Sigmoid colon (tissue), 7 donors: ENCODE data around the gene DPF3. TPM values are rescaled to one million over a fixed set of nuclear protein-coding genes. Genes with fewer than 3 reads are reported as not detected.

Experiments used
- DNase-seq: peaks from one replicate; pipeline ENCODE4 v3.0.0-alpha.2; 2019
- H3K27ac ChIP-seq, 4 donors: fragments of 200-600 bp; sonication (generic); one replicate each; pipeline ENCODE4 v1.5.1; 2016 to 2019; ENCODE audit warnings: mild to moderate bottlenecking in 1 of 4
- H3K27me3 ChIP-seq, 3 donors: fragments of 200-600 bp; sonication (generic); one replicate each; pipeline ENCODE4 v1.5.1; 2019; ENCODE audit warnings: mild to moderate bottlenecking in 1 of 3
- H3K36me3 ChIP-seq, 4 donors: fragments of 200-600 bp; sonication (generic); one replicate each; pipeline ENCODE4 v1.5.1; 2016 to 2019
- H3K4me1 ChIP-seq, 4 donors: fragments of 200-600 bp; sonication (generic); one replicate each; pipeline ENCODE4 v1.5.1; 2017 to 2019
- H3K4me3 ChIP-seq, 4 donors: fragments of 200-600 bp; sonication (generic); one replicate each; pipeline ENCODE4 v1.5.1; 2017 to 2019; ENCODE audit warnings: mild to moderate bottlenecking in 2 of 4, moderate library complexity in 1 of 4
- H3K9me3 ChIP-seq, 4 donors: fragments of 200-600 bp in 3 of 4; sonication (generic) in 3 of 4; one replicate each; pipeline versions ENCODE4 v1.5.1 to v1.6.1; 2013 to 2019
- EP300 ChIP-seq, 4 donors: sonication (generic); formaldehyde crosslinking; IDR thresholded peaks; one replicate each; pipeline ENCODE4 v1.6.1; 2017; ENCODE audit warnings: antibody characterized with exemption in 4 of 4
- POLR2A ChIP-seq, 2 donors: fragments of 450-650 bp; IDR thresholded peaks; one replicate each; pipeline ENCODE4 v1.6.1; 2016; ENCODE audit warnings: antibody characterized with exemption in 2 of 2, mild to moderate bottlenecking in 2 of 2, moderate library complexity in 2 of 2
- POLR2AphosphoS5 ChIP-seq, 4 donors: sonication (generic); formaldehyde crosslinking; IDR thresholded peaks; one replicate each; pipeline ENCODE4 v1.6.1; 2017; ENCODE audit warnings: antibody characterized with exemption in 4 of 4
- WGBS, 2 donors: extraction: QIAGEN DNeasy Blood & Tissue Kit; methylation state at CpG; one replicate each; pipeline ENCODE4 v1.1.7; 2013; 5-methylcytosine and 5-hydroxymethylcytosine counted together
- intact Hi-C: fragments of 100-400 bp; cut with DNase I; formaldehyde crosslinking; loops from one replicate; pipeline ENCODE4 v1.15.1; 2023
- polyA plus RNA-seq, 3 donors: library from polyadenylated mRNA; stranded (reverse); fragments of 200-250 nt; gene quantifications; one replicate each; pipeline ENCODE4 v1.2.3, GENCODE V29; 2013
- total RNA-seq, 4 donors: library from RNA; depleted of rRNA; stranded (reverse); fragments of >200 nt; gene quantifications; one replicate each; pipeline ENCODE4 v1.1.0, GENCODE V29; 2016
- TF ChIP-seq, protein P1 (sequence below), 4 experiments: fragments of 450-650 bp in 3 of 4; fragments of 200-600 bp in 1 of 4; IDR thresholded peaks; one replicate each; pipeline ENCODE4 v1.5.1; 2016 to 2019; ENCODE audit warnings: antibody characterized with exemption in 4 of 4, mild to moderate bottlenecking in 3 of 4, moderate library complexity in 2 of 4
- donor health status: healthy with polysubstance abuse.
- donor health status: Bipolar disorder and iron deficiency.
- donor health status: healthy.

The DPF3 gene
- total and polyA plus RNA-seq, 7 donors = 0.28 to 4.5 (median 2.3) TPM

DNA sequence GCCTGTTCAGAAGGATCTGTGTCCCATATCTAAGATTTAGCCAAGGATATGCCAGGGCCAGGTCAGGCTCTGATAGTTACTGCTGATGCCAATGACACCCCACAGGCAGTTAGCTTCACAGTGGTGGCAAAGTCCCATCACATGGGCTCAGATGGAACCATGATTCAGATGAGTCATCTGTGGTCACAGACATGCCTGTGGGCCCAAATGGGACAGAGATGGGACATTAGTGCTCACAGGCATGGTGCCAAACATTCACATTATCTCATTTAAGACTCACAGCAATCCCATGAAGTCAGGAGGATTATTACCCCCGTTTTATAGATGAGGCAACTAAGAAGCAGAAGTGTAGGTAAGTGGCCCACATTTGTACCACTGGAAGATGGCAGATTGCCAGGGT lies 207.8 kb downstream of the DPF3 start:
- Histone ChIP-seq H3K27ac (no peak overlapping the region), H3K4me3 (no peak overlapping the region), H3K36me3 (no peaks in the 10 kb centered on the region), H3K9me3 (no peaks in the 10 kb centered on the region), H3K27me3 (no peaks in the 10 kb centered on the region), H3K4me1 (no peaks in the 10 kb centered on the region)
- no peak for TF ChIP-seq POLR2A (IDR thresholded peaks at IDR 0.05)
- no peak for TF ChIP-seq EP300 (IDR thresholded peaks at IDR 0.05)
- TF ChIP-seq, protein P1, sequence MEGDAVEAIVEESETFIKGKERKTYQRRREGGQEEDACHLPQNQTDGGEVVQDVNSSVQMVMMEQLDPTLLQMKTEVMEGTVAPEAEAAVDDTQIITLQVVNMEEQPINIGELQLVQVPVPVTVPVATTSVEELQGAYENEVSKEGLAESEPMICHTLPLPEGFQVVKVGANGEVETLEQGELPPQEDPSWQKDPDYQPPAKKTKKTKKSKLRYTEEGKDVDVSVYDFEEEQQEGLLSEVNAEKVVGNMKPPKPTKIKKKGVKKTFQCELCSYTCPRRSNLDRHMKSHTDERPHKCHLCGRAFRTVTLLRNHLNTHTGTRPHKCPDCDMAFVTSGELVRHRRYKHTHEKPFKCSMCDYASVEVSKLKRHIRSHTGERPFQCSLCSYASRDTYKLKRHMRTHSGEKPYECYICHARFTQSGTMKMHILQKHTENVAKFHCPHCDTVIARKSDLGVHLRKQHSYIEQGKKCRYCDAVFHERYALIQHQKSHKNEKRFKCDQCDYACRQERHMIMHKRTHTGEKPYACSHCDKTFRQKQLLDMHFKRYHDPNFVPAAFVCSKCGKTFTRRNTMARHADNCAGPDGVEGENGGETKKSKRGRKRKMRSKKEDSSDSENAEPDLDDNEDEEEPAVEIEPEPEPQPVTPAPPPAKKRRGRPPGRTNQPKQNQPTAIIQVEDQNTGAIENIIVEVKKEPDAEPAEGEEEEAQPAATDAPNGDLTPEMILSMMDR (IDR thresholded peaks at IDR 0.05) = no peak
- TF ChIP-seq POLR2AphosphoS5 (IDR thresholded peaks at IDR 0.05) = no peak
- intact Hi-C loops = no loop called here
- DNase-seq = no peak
- WGBS, 2 donors = 69 to 87% methylated on average over 1 of the region's 1 CpG

DNA sequence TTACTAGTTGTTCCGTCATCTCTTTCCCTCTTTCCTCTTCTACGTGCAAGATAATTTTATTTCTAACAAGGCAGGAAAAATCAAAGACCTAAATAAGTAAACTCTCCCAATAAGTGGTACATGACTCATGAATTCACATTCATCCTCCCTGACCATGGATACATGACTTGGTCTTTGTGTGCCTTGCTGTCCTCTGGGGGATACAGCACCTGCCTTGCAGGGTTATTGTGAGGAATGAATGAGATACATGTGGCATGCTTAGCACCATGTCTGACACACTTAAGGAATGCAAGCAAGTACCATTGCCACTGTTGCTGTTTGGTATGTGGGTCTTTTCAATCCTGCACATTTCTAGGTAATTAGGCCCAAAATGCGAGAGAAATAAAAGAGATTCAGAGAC lies 208.4 kb downstream of the DPF3 start:
- DNase-seq = no peak
- 96 to 98% methylated on average over 3 of the region's 3 CpGs for WGBS, 2 donors
- TF ChIP-seq, protein P1 (IDR thresholded peaks at IDR 0.05) = no peak
- TF ChIP-seq POLR2A (IDR thresholded peaks at IDR 0.05) (no peak), POLR2AphosphoS5 (IDR thresholded peaks at IDR 0.05) (no peak), EP300 (IDR thresholded peaks at IDR 0.05) (no peak)
- intact Hi-C loops = no loop called here
- Histone ChIP-seq H3K9me3 (no peaks in the 10 kb centered on the region), H3K27me3 (no peaks in the 10 kb centered on the region), H3K36me3 (no peaks in the 10 kb centered on the region), H3K4me1 (no peaks in the 10 kb centered on the region), H3K4me3 (no peak overlapping the region), H3K27ac (no peak overlapping the region)

GRCh38 chr14:72683787-72684186 lies 210.1 kb downstream of the DPF3 start:
- Histone ChIP-seq H3K4me3 (no peak overlapping the region), H3K9me3 (no peaks in the 10 kb centered on the region), H3K27ac (no peak overlapping the region), H3K36me3 (no peaks in the 10 kb centered on the region), H3K27me3 (peaks cover 0 to 4% (median 0%) of the 10 kb centered on the region in 3 donors), H3K4me1 (no peaks in the 10 kb centered on the region)
- TF ChIP-seq, protein P1 (IDR thresholded peaks at IDR 0.05) = no peak
- TF ChIP-seq POLR2A (IDR thresholded peaks at IDR 0.05) (no peak), POLR2AphosphoS5 (IDR thresholded peaks at IDR 0.05) (no peak)
- intact Hi-C loops = no loop called here
- 80 to 83% methylated on average over 4 of the region's 4 CpGs for WGBS, 2 donors
- DNase-seq = no peak

GRCh38 chr14:72682188-72682587 lies 211.7 kb downstream of the DPF3 start:
- TF ChIP-seq POLR2A (IDR thresholded peaks at IDR 0.05) (no peak), EP300 (IDR thresholded peaks at IDR 0.05) (no peak), POLR2AphosphoS5 (IDR thresholded peaks at IDR 0.05) (no peak)
- TF ChIP-seq, protein P1 (IDR thresholded peaks at IDR 0.05) = no peak
- WGBS, 2 donors = 91 to 93% methylated on average over 5 of the region's 5 CpGs
- H3K9me3 ChIP-seq = no peaks in the 10 kb centered on the region
- H3K4me3 ChIP-seq = no peak overlapping the region
- no peaks in the 10 kb centered on the region for H3K36me3 ChIP-seq
- H3K4me1 ChIP-seq = no peaks in the 10 kb centered on the region
- H3K27me3 ChIP-seq = peaks cover 0 to 4% (median 0%) of the 10 kb centered on the region in 3 donors
- intact Hi-C loops = no loop called here
- no peak for DNase-seq
- H3K27ac ChIP-seq = no peak overlapping the region
